Posterior vena cava (tissue), 2 donors: ENCODE measurements around the gene COL19A1. TPM values are rescaled to one million over a fixed set of nuclear protein-coding genes. Genes with fewer than 3 reads are reported as not detected.

Experiments used
- DNase-seq: peaks from one replicate; pipeline ENCODE4 v3.0.0-alpha.2; 2020; ENCODE audit warnings: low spot score
- intact Hi-C, 2 donors: fragments of 100-400 bp; cut with DNase I; formaldehyde crosslinking; loops; one replicate each; pipeline versions ENCODE4 v1.14.1 to v1.14.2; 2022 to 2023
- total RNA-seq, 2 donors: library from RNA; stranded (reverse); fragmentation: NEBNext Ultra II Directional; extraction: Animal tissue kit (Norgen Biotek cat#: 25700); gene quantifications; one replicate each; pipeline ENCODE4 v1.2.1, GENCODE V29; 2021
- donor health status: DM: yes; HTN: yes; CAD: no.
- donor health status: DM: yes; HTN: yes; CAD: no.

COL19A1 gene
- total RNA-seq, 2 donors from 2014 or later, result 0.14 to 0.46 TPM

GRCh38 chr6:70236343-70236742 lies 370.0 kb downstream of the COL19A1 start:
- no peak for DNase-seq
- intact Hi-C loops, result no loop called here

GRCh38 chr6:70241031-70241430 lies 374.7 kb downstream of the COL19A1 start:
- no peak for DNase-seq
- intact Hi-C loops, result no loop called here

DNA sequence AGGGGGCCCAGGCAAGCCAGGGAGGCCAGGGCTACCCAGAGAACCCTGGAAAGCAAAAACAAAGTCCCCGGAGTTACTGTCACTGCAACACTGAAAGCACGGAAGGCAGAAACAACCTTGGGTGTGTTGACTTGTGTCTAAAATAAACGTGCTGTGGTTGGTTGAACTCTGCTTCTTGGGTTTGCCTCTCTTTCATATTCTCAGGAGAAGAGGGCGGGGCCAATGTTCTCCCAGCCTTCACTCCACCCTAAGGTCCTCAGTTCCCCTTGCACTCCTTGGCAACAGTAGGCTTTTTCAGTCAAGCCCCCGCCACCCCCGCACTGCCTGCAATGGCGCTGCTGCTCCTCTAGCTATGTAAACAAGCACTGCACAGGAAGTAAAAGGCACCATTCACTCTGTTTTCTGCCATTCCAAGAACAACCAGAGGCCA lies 375.6 kb downstream of the COL19A1 start:
- intact Hi-C loops, result no loop called here

GRCh38 chr6:70246118-70246517 lies 379.8 kb downstream of the COL19A1 start:
- intact Hi-C loops, result no loop called here
- no peak for DNase-seq

More for the DNA sequence above, 375.6 kb downstream of the COL19A1 start:
- no peak for DNase-seq

- DNase-seq, result no peak
- intact Hi-C loops, result no loop called here
Measured at GRCh38 chr6:70252604-70253003, 386.2 kb downstream of the COL19A1 start.

GRCh38 chr6:70253923-70254322 lies 387.6 kb downstream of the COL19A1 start:
- intact Hi-C loops, result no loop called here
- no peak for DNase-seq

- DNase-seq, result no peak
- intact Hi-C loops, result no loop called here
Measured at GRCh38 chr6:70254784-70255183, 388.4 kb downstream of the COL19A1 start.

DNA sequence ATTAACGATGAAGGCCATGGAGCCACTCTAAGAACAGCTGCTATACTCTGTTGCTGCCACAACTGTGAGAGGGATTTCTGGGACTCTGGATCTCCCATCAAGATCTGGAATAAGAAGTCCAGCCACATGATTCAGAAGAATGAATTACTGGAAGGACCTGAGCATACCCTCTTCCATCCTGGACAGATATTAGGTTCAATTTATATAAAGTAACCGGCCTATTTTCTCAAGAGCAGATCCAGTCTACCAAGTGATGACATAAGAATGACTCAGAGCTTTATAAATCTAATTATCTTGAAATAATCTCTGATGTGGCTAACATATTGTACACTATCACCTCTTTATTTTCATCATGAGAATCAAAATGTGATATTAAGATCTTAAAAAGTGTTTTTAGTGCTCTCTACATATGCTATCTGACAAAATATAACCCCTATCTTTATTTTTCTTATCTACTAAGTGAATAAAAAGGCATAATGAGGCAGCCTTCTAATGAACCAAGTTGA lies 391.5 kb downstream of the COL19A1 start:
- intact Hi-C loops, result no loop called here
- DNase-seq, result no peak

DNA sequence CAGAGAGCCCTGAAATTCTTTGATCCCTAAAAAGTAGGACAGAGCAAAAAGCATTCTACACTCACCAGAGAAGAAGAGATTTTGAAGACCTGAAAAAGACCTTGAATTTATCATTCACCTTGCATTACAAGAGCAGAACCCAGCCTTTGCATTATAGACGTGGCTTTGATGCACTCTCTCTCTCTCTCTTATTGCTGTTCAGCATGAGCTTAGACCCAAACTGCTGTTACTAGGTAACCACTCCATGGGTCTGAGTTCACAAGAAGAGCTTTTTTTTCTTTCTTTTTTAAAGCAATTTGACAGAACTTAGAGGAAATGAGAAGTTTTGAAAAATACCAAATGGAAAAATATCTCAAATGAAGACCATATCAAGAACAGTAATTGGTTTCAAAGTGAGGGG lies 392.1 kb downstream of the COL19A1 start:
- intact Hi-C loops, result no loop called here

More for the DNA sequence above, 392.1 kb downstream of the COL19A1 start:
- no peak for DNase-seq

Other genes starting within 250 kb of the COL19A1 start
- gene LMBRD1, start 69.5 kb upstream of the COL19A1 start, total RNA-seq, result 10 to 100 TPM; 42.9 to 46.8 TPM